Right atrium auricular region (tissue), 2 donors: ENCODE measurements around the gene INAFM1. TPM values are rescaled to one million over a fixed set of nuclear protein-coding genes. Genes with fewer than 3 reads are reported as not detected.

Experiments
- DNase-seq: peaks from one replicate; pipeline ENCODE4 v3.0.0-alpha.2; 2019; ENCODE audit warnings: low spot score
- H3K27ac ChIP-seq, 2 donors: fragments of 200-600 bp; sonication (generic); 1 replicate in 1 of 2; 2 replicates in 1 of 2; pipeline ENCODE4 v1.5.1; 2016 to 2019
- H3K27me3 ChIP-seq, 2 donors: fragments of 200-600 bp; sonication (generic); one replicate each; pipeline versions ENCODE4 v1.5.1 to v1.6.0; 2017 to 2019
- H3K36me3 ChIP-seq: fragments of 200-600 bp; sonication (generic); one replicate; pipeline ENCODE4 v1.5.1; 2016
- H3K4me1 ChIP-seq, 2 donors: fragments of 200-600 bp; sonication (generic); one replicate each; pipeline versions ENCODE4 v1.5.1 to v1.6.0; 2017 to 2019
- H3K4me3 ChIP-seq, 2 donors: fragments of 200-600 bp; sonication (generic); 1 replicate in 1 of 2; 2 replicates in 1 of 2; pipeline ENCODE4 v1.5.1; 2017 to 2019; ENCODE audit warnings: mild to moderate bottlenecking in 1 of 2, moderate library complexity in 1 of 2
- H3K9me3 ChIP-seq, 2 donors: fragments of 200-600 bp; sonication (generic); one replicate each; pipeline ENCODE4 v1.5.1; 2019
- total RNA-seq, 2 donors: library from RNA; depleted of rRNA; stranded (reverse); fragments of >200 nt; gene quantifications; one replicate each; pipeline ENCODE4 v1.1.0, GENCODE V29; 2016
- TF ChIP-seq, protein P1 (sequence below), 2 donors: fragments of 200-600 bp; sonication (generic); IDR thresholded peaks; one replicate each; pipeline ENCODE4 v1.5.1; 2019; ENCODE audit warnings: antibody characterized with exemption in 2 of 2

INAFM1 gene
- total RNA-seq, 2 donors from 2014 or later, result 1.9 to 7.0 TPM

DNA sequence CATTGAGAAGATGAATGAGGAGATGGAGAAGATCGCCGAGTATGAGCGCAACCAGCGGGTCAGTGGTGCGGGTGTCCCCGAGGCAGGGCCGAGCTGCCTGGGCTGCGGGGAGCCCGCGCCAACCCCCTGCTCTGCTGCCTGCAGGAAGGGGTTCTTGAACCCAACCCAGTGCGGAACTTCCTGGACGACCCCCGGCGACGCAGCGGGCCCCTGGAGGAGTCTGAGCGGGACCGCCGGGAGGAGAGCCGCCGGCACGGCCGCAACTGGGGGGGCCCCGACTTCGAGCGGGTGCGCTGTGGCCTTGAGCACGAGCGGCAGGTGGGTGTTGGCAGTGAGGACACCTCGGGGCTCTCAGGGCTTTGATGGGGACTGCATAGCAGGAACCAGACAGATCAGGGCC, 10.1 kb upstream of the INAFM1 start:
- no peak for DNase-seq
- Histone ChIP-seq H3K9me3 (no peaks in the 10 kb centered on the region), H3K27me3 (no peaks in the 10 kb centered on the region), H3K4me3 (no peak overlapping the region), H3K36me3 (peaks cover 92% of the 10 kb centered on the region), H3K27ac (no peak overlapping the region), H3K4me1 (no peaks in the 10 kb centered on the region)
- TF ChIP-seq, protein P1, sequence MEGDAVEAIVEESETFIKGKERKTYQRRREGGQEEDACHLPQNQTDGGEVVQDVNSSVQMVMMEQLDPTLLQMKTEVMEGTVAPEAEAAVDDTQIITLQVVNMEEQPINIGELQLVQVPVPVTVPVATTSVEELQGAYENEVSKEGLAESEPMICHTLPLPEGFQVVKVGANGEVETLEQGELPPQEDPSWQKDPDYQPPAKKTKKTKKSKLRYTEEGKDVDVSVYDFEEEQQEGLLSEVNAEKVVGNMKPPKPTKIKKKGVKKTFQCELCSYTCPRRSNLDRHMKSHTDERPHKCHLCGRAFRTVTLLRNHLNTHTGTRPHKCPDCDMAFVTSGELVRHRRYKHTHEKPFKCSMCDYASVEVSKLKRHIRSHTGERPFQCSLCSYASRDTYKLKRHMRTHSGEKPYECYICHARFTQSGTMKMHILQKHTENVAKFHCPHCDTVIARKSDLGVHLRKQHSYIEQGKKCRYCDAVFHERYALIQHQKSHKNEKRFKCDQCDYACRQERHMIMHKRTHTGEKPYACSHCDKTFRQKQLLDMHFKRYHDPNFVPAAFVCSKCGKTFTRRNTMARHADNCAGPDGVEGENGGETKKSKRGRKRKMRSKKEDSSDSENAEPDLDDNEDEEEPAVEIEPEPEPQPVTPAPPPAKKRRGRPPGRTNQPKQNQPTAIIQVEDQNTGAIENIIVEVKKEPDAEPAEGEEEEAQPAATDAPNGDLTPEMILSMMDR (IDR thresholded peaks at IDR 0.05), result no peak

GRCh38 chr19:47266401-47266941, 8.2 kb upstream of the INAFM1 start:
- Histone ChIP-seq H3K9me3 (no peaks in the 10 kb centered on the region), H3K36me3 (peaks cover 92% of the 10 kb centered on the region), H3K27me3 (no peaks in the 10 kb centered on the region), H3K27ac (no peak overlapping the region), H3K4me1 (no peaks in the 10 kb centered on the region), H3K4me3 (no peak overlapping the region)
- TF ChIP-seq, protein P1 (IDR thresholded peaks at IDR 0.05), result no peak
- no peak for DNase-seq

DNA sequence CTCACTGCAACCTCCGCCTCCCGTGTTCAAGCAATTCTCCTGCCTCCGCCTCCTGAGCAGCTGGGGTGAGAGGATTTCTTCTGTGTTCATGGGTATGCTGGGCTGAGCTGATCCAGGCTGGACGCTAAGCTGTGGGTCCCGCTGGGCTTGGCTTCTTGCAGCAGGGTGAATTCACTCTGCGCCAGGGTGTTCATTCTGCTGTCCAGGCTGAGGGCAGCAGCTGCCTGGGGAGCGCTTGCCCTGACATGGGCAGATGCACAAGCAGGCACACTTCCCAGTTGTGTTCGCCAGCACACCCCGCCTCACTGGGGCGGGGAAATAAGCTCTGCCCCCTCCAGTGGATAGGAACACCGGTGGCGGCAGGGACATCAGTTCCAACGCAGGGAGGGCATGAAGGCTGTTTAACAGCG, 7.3 kb upstream of the INAFM1 start:
- H3K36me3 ChIP-seq, result peaks cover 84% of the 10 kb centered on the region
- no peaks in the 10 kb centered on the region for H3K9me3 ChIP-seq
- H3K4me3 ChIP-seq, result no peak overlapping the region
- no peak overlapping the region for H3K27ac ChIP-seq
- H3K27me3 ChIP-seq, result no peaks in the 10 kb centered on the region
- peaks cover 0 to under 1% of the 10 kb centered on the region in 2 donors for H3K4me1 ChIP-seq
- DNase-seq, result no peak
- TF ChIP-seq, protein P1 (IDR thresholded peaks at IDR 0.05), result no peak

- H3K27ac ChIP-seq, result no peak overlapping the region
- H3K4me1 ChIP-seq, result peaks cover 0 to 7% of the 10 kb centered on the region in 2 donors
- H3K36me3 ChIP-seq, result peaks cover 77% of the 10 kb centered on the region
- no peaks in the 10 kb centered on the region for H3K9me3 ChIP-seq
- TF ChIP-seq, protein P1 (IDR thresholded peaks at IDR 0.05), result no peak
- DNase-seq, result no peak
- H3K27me3 ChIP-seq, result no peaks in the 10 kb centered on the region
- H3K4me3 ChIP-seq, result no peak overlapping the region
These were observed 6.7 kb upstream of the INAFM1 start for GRCh38 chr19:47268028-47268427.

DNA sequence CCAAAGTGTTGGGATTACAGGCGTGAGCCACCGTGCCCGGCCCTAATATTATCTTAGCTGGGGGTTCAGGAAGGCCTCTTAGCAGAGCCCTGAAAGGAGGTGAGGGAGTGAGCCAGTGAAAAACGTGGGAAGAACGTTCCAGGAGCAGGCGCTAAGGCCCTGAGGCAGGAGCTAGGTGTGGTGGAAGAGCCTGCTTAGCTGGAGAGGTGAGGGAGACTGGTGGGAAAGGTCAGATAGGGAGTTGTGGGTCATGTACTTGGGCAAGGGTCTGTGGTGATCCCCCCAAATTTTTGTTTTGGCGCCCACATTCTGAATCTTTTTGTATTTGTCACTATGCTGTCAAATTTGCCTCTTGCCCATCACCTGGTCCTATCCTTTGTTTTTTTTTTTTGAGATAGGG, 5.1 kb upstream of the INAFM1 start:
- TF ChIP-seq, protein P1 (IDR thresholded peaks at IDR 0.05), result no peak
- no peak overlapping the region for H3K27ac ChIP-seq
- no peak overlapping the region for H3K4me3 ChIP-seq
- no peaks in the 10 kb centered on the region for H3K9me3 ChIP-seq
- H3K27me3 ChIP-seq, result no peaks in the 10 kb centered on the region
- peaks cover 63% of the 10 kb centered on the region for H3K36me3 ChIP-seq
- peaks cover 0 to 11% of the 10 kb centered on the region in 2 donors for H3K4me1 ChIP-seq
- DNase-seq, result no peak

DNA sequence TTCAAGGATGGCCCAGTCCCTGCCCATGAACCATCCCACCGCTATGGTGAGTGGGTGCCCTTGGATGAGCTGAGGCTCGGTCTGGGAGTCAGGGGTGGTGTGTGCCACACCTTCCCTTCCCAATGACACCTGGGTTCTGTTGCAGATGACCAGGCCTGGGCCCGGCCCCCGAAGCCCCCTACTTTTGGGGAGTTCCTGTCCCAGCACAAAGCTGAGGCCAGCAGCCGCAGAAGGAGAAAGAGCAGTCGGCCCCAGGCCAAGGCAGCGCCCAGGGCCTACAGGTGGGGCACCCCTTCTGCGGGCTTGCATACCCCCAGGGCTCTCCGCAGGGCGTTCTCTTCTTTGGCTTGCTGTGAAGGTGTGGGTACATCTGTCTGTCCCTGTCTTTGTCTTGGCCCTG, 4.3 kb upstream of the INAFM1 start:
- Histone ChIP-seq H3K4me1 (peaks cover 0 to 17% of the 10 kb centered on the region in 2 donors), H3K36me3 (peaks cover 55% of the 10 kb centered on the region), H3K27ac (no peak overlapping the region)

More for the DNA sequence above, 4.3 kb upstream of the INAFM1 start:
- Histone ChIP-seq H3K27me3 (no peaks in the 10 kb centered on the region), H3K4me3 (no peak overlapping the region), H3K9me3 (no peaks in the 10 kb centered on the region)
- TF ChIP-seq, protein P1 (IDR thresholded peaks at IDR 0.05), result no peak
- DNase-seq, result no peak
